ACHN (cell line): Measurements from ENCODE around the gene B3GNT9.

Experiments used
- DNase-seq: peaks from one replicate; pipeline ENCODE4 v3.0.0-alpha.2; 2015
- in situ Hi-C: cut with HindIII; loops from 2 replicates; pipeline ENCODE4 v1.10.0; 2017; ENCODE audit warnings: low sequenced_read_pairs, low pct_ligation_motif_present, low pct_unique_long_range_greater_than_20kb

Gene B3GNT9

DNA sequence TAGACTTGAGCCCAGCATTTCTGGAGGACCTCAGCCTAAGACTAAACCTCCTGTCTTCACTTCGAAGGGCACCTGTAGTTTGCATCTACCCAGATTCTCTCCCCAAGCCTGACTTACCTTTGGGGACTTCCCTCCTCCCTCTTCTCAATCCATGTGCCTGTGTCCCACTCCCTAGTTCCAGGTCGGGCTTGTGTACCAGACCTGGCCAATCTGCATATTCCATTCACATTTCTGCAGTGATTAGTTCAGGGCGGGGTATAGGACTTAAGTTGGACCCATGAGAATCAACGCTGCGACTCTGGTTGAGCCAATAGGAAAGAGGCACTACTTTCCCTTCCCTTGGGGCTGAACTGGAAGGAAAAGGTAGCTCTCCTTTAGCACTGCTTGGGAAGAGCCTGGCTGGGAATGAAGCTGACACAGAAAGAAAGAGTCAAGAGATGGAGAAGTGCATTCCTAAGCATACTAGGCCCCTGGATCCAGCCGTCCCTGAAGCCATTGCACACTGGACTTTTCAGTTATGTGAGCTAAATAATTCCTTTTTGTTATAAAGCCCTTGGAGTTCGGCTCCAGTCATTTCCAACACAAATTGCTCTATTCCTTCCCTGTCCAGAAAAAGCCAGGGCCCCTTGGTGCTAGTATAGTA, 6.4 kb upstream of the B3GNT9 start:
- DNase-seq = no peak
- in situ Hi-C loops = no loop called here

DNA sequence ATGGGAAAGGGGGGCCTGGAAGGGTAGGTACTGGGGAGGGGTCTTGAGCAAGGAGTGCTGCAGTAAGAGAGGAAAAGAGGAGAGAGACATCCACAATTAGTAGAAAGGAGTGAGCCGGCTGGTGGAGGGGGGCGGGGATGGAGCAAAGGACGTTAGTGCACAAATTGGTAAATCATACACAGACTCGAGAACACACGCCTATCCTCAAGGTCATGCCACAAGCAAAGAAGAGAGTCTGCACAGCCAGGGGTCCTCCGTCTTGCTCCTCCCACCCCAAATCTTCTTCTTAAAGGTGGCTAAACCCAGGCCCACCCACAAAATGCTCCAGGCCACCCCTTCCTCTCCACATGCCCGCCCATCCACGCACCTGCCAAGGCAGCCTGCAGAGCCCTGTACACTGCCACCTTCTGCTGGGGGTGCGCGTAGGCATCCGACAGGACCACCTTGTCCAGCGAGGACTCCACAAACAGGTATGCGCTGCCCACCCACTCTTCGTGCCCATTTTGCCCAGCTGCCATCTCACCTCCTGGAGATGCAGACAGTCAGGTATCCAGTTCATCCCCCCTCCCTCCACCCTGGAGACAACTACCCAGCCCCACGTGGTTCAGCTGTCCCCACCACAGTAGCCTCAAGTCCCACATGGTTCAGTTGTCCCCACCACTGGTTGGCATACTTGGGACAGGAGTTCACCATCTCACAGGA, 5.5 kb upstream of the B3GNT9 start:
- no peak for DNase-seq
- in situ Hi-C loops = no loop called here

DNA sequence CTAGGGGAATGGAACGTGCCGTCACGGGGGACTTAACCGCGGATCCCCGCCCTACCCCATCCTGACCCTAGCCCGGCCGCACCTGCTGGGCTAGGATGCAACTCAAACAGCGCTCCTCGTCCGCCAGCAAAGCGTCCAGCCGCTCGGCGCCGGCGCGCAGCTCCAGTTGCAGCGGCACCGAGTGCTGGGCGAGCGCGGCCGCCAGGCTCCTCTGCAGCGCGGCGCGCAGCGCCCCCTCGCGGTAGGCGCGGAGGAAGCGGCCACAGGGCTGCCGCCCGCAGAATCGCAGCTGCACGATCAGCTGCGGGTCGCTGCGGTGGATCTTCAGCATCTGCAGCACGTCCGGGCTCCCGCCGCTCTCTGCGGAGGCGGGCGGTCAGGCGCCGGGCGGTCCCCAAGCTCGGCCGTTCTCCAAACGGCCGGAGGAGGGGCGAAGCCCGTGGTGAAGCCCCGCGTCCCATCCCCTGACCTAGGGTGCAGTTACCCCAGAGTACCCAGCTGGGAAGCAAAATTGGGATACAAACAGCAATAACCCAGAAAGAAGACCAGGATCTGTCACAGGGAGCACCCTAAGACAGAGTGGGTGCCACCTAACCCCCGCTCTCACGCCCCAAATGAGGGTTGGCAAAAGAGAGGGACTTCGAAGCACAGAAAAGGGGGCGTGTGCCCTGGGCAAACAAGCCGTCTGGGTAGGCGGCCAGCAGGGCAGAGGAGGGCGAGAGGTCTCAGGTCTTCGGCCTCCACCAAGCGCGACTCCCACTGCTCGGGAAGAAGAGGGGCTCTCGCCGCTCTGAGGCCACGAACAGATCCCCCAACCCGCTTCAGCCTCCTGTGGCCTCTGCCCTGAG, 4.7 kb upstream of the B3GNT9 start:
- DNase-seq = no peak
- in situ Hi-C loops = no loop called here

DNA sequence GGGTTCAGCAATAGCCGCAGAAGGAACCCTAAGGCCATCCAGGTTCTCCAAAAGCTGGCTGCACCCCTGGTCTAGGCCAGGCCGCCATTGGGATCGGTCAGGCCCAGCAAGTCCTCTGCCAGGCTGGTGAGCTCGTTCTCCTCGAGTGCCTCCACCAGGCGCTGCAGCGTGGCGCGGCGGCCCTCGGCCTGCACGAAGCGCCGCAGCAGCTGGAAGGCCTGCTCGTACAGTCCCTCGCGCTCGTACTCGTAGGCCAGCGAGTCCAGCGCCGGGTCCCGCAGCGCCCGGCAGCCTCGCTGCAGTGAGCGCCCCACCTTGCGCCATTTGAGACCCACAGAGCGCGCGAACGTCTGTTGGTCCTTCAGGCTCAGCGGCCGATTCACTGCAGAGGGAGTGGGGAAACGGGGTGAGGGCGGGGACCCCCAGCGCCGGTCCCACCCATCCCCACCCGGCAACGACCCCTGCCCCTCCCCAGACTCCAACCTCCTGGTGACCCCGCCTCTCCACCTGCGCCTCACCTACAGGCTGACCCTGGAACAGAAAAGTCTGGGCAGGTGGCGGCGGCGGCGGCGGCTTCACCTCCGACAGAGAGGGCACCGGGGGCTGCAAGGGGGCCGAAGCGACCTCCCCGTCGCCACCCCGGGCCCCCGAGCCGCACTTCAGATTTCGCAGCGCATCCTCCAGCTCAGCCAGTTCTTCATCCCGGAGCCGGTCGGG, 3.9 kb upstream of the B3GNT9 start:
- DNase-seq = no peak
- in situ Hi-C loops = no loop called here

DNA sequence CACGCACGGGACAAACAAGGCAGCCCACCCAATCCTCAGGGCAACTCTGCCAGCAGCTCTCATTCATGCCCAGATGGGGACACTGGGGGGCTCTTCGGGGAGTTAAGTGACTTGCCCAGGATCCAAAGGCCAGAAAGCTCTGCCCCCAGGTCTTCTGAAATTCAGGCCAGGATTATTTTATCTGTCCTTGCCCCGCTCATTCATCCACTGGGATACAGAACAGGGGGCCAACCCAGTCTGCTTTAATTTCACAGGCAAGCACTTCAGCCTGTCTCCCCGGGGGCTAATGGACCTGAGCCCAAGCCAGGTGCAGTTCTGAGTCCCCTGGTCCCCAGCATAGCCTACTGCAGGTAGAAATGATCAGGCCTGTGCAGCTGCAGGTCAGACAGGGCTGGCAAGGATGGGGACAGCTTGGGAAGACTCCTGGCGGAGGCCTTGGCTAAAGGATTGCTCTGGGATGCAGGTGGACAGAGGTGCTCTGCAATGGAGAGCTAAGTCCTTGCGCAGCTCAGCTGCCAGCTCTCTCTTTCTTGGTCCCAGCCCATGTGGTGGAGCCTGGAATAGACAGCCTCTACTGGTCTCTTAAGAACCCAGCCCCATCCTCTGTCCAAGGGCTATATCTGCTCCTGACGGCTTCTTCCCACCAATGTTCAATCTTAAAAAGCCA, 766 bp upstream of the B3GNT9 start:
- in situ Hi-C loops = no loop called here
- DNase-seq = no peak

DNA sequence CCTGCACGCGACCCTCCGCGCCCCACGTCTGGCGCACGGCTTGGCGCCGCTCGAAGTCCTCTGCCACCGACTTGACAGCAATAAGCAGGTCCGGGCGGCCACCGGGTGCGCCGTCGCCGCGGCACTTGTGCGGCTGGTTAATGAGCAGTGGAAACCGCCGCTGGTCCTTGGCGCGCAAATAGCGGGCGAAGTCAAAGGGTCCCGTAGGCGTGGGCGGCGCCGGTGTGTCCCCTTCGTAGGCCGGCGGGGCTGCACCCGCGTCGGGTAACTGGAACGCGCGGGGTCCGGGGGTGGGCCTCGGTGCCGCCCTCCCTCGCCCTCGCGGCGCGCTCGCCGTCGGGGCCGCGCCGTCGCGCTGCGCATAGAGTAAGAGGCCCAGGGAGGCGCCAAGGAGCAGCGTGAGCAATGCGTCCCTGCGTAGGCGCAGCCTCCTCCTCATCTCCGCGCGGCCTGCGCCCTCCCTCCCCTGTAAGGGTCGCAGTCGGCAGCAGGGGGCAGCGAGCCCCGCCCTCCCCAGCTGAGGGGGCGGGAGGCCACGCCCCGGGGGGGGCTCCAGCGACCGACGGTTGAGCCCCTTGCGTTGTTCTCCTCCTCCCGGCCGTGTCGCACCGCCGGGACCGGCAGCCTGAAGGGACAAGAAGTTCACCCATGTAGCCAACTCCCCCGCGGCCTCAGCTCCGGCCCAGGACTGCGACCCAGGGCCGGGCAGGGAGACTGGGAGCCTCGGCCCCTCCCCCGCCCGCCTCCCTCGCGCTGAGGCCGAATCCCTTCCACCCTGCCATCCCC, 558 bp downstream of the B3GNT9 start:
- in situ Hi-C loops = no loop called here
- DNase-seq = no peak

DNA sequence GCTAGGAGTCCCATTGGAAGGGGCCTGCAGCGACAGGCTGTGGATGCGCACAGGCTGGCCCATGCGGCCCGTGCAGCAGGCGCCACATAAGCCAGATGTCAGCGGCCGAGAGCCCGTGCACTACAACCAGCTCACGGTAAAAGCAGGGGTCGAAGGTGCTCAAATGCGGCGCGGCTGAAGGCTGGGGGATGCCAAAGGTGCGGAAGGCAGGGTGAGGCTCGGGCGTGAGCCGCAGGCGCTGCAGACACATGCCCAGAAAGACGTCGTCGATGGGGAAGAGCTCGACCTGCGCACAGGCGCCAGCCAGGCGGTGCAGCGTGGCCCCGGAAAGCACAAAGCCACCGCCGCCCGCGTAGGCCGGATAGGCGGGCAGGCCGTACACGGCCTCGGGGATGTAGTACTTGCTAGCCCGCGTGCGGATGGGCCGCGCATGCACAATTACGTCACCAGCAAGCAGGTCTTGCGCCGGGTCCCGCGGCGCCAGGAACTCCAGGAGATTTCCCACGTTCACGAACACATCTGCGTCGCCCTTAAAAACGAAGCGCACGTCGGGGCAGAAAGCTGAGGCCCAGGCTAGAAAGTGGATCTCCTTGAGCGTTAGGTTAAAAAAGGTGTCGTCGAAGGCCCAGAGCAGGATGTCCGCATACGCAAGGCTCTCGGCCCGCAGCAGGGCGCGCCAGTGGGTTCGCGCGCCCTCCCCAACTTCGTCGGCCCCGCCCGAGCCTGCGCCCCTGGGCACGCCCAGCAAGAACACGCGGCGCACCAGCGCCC, 1.3 kb downstream of the B3GNT9 start:
- no peak for DNase-seq
- in situ Hi-C loops = no loop called here

DNA sequence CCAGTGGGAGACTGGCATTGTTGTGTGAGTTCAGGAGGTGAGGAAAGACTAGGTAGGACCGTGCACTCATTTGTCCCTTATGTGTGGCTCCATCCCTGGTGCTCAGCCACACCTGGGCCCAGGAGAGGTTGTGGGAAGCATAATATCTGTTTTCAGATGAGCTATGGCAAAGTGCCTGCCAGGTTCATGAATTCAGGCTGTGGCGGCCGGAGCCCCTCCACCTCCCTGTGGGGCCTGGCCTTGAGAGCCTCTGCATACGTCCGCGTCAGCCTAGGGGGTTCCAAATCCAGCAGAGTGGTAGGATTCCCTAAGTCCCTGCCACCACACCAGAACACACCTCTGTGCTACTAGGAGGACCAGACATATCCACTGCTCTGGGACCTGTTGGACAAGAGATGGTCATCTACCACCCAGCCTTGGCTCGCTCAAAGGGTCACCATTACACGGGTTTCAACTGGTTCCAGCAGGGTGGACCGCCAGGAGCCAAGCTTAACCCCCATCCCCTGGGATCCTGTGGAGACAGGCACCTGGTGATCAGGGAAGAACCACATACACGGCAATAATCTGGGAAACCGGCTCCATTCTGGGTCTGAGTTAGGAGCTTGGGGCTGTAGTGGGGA, 2.0 kb downstream of the B3GNT9 start:
- in situ Hi-C loops = no loop called here
- no peak for DNase-seq

DNA sequence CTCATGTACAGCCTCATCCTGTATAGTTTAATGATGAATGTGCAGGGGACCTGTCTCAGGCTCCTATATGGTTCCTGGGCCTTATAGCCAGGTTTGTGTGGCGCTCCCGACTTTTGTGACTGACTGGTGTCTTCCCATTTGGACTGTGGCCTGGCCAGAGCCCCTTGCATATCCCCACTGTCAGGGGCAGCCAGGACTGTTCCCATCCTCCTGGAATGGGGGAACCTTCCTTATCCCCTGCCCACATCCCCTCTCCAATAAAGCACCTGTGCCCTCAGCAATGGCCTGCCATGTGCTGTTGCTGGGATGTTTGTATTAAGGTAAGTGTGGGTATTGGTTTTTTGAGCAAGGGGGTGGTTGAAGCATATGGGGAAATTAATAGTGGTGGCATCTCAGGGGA, 2.6 kb downstream of the B3GNT9 start:
- in situ Hi-C loops = no loop called here
- no peak for DNase-seq

DNA sequence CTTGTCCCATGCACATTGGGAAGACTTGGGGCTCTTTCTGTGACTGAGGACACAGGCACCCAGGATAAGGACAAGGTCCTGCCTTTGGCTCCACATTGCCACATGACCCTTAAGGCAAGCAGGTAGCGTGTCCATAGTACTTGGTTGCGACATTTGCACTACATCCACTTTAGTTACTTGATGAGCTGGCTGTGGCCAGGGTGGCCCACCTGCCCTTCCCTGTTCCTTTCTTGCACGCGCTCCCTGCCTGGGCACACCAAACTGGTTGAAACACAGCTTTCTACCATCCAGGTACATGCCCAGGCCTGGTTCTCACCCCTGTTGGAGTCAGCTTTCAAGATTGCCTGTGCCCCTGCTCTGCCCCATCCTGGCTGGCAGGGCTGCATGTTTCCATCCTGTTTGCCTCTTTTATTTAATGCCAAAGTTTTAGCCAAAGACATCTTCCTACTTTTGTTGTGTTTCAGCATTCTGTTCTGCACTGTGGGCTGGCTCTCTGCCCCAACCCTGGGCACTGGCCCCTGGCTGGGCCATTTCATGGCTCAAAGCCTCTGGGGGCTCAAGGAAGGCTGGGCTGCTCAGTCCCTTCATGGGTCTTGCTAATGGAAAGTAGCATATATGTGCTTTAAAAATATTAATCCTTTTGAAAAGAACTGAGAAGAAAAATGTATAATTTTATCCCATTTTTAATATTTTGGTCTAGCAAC, 3.2 kb downstream of the B3GNT9 start:
- DNase-seq = no peak
- in situ Hi-C loops = no loop called here

DNA sequence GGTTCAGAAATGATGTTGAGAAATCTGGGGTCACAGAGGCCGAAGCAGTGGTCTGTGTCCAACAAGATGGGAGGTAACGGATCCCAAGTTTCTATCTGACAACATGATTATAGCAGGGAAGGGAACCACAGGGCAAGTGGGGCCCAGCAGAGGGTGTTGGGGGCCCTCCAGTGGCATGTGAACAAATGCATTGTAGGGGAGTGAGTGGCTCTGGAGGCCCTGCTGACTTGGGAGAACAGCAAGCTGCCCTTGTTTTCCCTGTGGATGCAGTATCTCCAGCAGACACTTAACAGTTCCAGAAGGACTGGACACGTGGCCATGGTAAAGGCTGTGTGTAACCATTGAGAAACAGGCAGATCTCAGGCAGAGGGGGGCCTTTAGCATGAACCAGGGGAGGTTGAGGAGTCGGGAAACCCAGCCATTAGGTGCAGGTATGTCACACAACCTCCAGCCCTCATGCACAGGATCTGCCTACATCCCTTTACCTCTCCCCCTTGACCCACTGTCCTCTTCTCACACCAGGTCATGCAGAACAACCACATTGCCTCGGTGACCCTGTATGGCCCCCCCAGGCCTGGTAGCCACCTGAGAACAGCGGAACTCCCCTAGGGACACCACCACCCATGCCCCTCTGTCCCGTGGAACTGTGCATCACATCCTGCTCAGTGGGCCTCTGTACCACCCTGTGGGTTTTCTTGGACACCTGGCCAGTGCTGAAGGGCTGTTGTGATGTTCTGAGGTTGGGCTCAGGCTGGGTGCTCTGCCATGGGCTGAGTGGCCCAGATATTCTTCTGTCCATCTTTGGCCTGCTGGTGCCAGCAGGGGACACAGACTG, 4.1 kb downstream of the B3GNT9 start:
- DNase-seq = no peak
- in situ Hi-C loops = no loop called here

DNA sequence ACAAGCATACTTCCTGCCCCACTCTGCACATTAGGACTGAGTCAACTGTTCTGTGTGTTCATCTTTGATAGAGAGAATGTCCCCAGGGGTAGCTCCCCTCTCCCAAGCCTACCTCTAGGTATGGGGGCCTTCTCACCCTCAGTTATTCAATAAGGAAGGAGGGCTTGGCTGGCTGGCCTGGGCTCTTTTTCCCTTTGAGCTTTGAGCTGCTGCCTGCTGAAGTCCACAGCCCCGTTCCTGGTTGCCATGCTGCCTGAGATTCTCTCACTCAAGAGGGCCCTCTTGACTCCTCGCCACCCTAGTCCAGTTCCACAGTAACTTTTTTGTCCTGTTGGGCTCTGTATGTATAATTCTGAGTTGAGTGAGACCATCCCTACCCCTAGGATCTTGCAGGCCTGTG, 5.1 kb downstream of the B3GNT9 start:
- in situ Hi-C loops = no loop called here
- no peak for DNase-seq

DNA sequence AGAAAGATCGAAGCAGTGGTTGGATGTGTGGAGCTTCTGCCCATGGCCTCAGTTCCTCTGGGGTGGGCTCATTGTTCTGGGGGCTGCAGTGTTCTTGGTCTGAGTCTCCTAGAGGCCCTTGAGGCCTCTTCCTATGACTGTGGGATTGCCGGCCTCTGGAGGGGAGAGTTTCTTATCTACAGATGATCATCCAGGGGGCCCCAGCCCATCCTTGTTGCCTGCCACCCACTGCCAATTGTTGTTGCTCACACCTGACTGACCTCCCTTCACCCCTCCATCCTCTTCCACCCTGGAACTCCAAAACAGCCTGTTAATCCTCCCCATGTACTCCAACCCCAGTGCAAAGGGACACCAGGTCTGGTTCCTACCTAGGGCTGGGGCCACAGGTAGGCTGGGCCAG, 5.9 kb downstream of the B3GNT9 start:
- in situ Hi-C loops = no loop called here
- DNase-seq = no peak

DNA sequence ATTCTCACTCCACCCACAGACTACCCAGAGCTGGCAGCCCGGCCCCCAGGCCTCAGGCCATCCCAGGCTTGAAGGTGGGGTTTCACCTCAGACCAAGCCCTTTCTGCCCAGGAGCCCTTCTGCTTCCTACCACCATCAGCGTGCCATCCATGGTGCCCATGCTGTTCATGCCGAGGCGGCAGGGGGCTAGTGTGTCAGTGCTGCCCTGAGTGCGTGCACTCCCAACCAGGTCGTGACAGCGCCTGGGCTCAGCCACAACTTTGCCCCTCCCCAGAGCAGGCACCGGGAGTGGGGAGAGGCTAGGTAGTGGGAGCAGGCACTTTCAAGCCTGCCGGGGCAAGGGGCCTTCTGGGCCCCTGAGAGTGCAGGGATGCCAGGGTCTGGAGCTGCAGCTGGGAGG, 8.5 kb downstream of the B3GNT9 start:
- no peak for DNase-seq
- in situ Hi-C loops = no loop called here

DNA sequence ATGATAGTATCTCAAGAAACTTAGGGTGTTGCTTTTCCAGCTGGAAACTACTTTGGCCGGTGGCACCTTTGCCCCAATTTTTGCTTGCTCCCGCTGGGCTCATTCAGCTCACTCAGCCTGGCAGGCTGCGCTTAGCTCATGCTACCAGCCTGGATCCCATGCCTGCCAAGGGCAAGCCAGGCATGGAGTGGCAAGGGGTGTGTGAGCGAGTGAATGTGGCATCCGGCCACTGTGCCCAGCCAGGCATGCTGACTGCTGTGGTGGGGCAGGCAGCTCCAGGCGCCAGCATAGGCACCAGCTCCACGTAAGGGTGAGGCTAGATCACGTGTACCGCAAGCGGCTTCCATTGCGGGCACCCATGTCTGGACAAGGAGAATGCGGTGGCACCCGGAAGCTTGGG, 9.4 kb downstream of the B3GNT9 start:
- no peak for DNase-seq
- in situ Hi-C loops = no loop called here

DNA sequence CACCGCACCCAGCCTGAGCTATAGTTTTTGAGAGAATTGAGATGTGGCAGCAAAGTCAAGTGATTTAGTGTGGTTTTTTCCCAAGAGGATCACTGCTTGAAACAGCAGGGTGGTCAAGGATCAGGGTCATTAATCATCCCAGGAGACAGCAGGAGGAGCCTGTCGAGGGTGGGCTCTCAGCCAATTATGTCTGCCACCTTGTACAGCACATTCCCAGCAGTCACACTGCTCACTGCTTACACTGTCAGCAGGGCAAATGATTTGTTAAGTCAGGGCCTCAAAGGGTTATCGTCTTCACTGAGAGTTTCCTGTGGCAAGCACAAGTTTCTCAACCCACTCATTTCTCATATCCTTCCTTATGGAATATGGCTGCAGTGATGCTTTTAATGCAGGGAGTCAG, 13.2 kb downstream of the B3GNT9 start:
- in situ Hi-C loops = no loop called here
- no peak for DNase-seq
